8988T (cell line): ENCODE results near the gene PRG2.

Source experiments
- DNase-seq: peaks from one replicate; pipeline ENCODE4 v3.0.0; 2011

Gene PRG2, protein sequence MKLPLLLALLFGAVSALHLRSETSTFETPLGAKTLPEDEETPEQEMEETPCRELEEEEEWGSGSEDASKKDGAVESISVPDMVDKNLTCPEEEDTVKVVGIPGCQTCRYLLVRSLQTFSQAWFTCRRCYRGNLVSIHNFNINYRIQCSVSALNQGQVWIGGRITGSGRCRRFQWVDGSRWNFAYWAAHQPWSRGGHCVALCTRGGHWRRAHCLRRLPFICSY

GRCh38 chr11:57390535-57390934 lies at the start of gene PRG2:
PRG2 (minus strand) TSS chr11:57390650; CDS start chr11:57389944, 706 bp downstream.
- DNase-seq, result no peak

DNA sequence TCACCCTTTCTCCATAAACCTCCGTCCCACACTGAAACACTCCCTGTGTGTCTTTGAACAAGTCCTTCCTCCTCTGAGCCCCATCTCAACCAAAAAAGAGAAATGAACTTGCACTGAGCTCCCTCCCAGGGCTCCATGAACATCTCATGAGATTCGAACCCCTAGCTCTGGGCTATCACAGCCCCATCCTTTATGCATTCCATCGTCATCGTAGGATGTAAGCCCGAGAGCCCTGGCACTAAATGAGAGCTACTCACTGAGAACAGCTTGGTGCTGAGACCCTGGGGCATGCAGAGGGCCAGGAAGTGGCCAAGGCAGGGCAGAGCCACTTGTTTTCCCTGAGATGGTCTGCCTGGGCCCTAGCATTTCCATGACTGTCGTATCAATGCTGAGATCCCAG lies 49.3 kb upstream of the PRG2 start:
- DNase-seq, result no peak

GRCh38 chr11:57438345-57439285 lies 48.2 kb upstream of the PRG2 start:
- no peak for DNase-seq

DNA sequence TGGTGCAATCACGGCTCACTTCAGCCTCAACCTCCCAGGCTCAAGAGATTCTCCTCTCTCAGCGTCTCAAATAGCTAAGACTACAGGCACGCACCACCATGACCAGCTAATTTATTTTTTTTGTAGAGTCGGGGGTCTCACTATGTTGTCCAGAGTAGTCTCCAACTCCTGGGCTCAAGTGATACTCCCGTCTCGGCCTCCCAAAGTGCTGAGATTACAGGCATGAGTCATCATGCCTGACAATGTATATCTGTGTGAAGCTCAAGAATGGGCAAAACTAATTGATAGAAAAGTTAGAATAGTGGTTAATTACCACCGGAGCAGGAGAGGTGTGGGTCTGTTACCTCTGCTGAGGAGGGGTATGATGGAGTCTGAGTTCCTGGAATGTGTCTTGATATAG lies 45.6 kb upstream of the PRG2 start:
- DNase-seq, result no peak

DNA sequence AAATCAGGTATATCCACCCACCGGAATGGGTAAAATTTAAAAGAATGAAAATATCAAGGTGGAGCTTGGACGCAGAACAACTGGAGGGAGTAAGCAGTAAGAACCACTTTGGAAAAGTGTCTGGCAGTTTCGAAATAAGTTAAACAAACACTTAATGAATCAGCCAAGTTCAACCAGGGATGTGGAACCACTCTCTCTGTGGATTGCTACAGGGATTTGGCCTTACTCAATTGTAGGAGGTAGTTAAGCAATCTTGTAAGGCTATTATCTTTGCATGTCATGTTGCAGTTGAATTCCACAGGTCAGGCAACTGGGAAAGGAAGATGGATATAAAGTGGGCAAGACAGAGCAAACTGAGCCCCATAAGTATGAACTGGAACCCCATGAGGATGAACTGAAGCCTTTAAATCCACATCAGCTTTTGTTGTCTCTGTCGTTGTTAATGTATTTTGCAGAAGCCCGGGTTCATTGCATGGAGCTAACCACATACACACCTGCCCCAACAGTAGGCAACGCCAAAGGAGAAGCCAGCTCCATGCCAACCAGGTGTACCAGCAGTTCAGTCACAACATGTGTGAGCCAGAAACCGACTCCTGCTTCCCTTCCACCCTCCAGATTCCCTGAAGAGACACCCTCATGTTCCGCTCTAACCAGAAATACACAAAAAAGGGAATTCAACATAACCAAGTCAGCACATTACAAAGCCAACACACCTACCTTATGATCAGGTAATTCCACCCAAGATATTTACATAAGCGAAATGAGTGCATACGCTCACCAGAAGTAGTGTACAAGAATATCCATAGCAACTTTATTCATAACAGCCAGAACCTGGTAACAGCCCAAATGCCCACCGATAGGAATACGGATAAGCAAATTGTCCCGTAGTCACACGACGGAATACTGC lies 44.4 kb upstream of the PRG2 start:
- no peak for DNase-seq

GRCh38 chr11:57432714-57433163 lies 42.3 kb upstream of the PRG2 start:
- no peak for DNase-seq

DNA sequence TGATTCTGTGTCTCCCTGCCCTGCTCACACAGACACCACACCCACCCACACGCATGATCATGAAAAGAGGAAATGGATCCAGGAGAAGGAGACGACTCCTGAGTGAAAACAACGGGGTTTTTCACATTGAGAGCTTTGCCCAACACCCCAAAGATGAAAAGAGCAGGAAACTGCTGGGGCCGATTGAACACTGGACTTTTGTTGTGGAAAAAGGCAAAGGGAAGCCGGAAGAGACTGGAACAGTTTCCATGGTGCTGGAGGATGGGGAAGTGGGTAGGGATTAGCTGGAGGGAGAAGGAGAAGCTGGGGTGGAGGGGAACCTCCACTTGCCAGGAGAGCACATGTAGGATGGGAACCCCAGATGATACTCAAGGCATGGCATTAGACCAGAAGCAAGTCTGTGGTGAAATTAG lies 41.7 kb upstream of the PRG2 start:
- no peak for DNase-seq

DNA sequence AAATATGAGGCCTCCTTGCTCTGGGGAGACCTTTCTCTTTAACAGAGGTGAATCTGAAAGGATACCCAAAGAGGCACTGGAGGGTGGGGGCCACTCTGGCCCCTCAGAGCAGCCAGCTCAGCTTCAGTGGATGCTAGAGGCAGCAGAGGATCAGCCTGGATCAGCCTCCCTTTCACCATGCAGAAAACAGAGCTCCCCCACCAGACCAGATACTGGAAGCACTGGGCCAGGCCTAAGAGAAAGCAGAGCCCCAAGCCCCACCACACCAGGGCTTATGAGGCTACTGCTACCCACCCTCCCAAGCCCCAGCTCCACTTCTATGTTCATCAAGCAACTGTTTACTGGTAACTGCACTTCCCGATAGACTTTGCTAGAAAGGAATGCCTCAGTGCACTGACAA lies 40.5 kb upstream of the PRG2 start:
- DNase-seq, result no peak

- no peak for DNase-seq
Measured at GRCh38 chr11:57429946-57430345, 39.5 kb upstream of the PRG2 start.

DNA sequence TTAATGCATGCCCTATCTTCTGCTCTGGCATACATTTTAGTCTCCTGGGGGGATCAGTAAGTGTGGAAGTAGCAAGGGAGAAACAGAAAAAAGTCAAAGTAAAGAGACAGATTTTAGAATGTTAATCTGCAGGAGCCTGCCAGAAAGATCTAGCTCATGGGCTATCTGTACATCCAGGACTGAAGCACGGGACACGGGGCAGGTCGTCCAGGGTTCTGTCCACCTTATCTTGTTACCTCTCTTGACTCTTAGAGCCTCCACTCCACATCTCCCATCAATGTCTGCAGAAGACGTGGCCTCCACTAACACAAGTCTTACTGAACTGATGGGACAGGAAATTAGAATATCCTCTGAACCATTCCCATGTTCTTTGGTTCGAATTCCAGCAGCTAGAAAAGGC lies 38.2 kb upstream of the PRG2 start:
- no peak for DNase-seq

- DNase-seq, result no peak
Measured at GRCh38 chr11:57427727-57428082, 37.3 kb upstream of the PRG2 start.

DNA sequence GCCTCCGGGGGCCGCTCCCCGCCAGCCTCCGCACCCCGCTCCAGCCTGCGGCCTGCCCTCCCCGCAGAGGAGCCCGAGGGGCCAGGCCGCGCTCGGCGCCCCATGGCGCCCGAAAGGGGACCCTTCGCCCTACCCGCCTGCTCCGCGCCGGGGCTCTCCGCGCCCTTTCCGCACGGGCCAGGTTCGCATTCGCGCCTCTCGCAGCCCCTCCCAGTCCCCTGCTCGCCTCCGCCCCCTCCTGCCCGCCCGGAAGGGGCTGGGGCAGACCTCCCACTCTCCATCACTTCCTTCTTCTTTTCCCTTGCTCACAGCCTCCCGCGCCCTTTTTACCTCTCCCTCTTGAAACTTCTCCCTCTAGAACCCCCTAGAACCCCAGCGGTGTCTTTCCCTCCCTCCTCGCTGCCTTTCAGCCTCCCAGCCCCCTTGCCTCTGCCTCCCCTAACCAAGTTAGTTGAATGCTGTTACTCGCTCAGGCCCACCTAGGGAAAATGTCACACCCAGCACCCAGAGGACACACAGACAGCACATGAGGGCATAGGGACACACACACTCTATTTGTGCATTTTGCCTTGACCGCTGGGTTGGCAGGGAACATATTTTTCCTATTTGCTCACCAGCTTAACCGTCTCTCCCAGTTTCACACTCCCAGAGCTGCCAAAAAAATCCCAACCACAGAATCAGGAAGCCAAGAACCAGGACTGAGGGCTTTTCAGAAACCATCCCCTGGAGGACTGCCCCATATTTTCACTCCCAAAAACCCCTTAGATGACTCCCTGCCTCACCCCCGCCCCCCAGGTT lies 36.7 kb upstream of the PRG2 start, which contains the start of gene SLC43A3:
SLC43A3 (minus strand) TSS at position 193 of the 798 bp plus-strand sequence. CDS start 949 bp downstream, outside the sequence.
- DNase-seq, result no peak

DNA sequence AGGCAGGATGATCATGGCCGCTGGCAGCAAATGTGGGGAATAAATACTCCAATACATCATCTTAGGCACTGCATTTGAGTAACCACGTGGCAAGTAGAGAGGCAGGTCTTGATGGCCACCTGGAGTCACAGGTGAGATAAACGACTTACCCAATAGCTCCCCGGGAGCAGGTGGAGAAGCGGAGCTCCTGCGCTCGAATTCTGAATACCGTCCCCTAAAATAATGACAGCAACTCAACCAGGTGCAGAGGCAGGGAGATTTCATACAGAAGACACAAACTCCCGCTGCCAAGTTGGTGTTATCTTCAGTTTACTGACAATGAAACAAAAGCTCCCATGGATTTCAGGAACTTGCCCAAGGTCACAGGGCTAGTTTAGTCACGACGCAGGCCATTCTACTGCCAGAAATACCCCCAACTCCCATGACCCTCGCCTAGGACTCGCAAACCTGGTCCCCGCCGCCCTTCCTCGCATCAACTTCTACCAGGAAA lies 36.0 kb upstream of the PRG2 start:
- no peak for DNase-seq

DNA sequence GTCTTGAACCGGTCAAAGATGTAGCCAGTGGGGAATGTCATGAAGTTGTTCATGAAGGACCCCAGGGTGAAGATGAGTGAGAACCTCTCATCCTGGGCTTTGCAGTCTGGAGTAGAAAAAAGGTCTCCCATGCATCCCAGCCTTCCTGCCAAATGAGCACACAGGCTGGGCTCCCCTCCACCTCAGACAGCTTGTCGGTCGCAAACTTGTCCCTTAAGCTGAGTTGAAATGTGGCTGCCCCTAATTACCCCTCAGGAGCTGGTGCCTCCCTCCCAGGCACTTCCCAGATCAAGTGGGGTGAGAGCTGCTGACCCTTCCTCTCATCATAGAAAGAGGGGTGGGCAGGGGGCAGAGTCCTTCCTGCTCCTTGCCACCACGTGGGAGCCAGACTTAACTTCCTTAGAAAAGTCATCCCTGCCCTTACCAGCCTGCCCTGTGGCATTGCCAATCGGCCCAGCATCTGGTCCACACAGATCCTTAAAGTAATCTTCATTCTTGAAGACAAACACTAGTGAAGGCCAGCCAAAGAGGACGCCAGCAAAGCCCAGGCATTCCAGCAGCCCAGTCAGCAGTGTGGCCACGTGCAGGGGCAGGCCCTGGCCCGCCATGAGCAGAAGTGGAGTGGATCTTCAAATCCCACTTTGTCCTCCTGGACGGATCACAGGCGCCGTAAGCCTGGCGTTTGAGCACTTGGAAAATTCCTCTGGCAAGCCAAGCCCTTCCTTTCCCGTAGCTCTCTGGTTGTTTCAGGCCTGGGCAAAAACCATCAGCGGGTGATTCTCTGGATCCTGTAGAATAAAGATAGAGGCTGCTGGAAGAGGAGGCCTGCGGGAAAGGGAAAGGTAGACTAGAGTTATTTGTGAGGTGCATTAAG lies 35.4 kb upstream of the PRG2 start:
- no peak for DNase-seq

- peak; percentile 40 for DNase-seq
Measured at GRCh38 chr11:57424792-57425564, 34.5 kb upstream of the PRG2 start.

GRCh38 chr11:57424137-57424791 lies 33.8 kb upstream of the PRG2 start:
- no peak for DNase-seq

GRCh38 chr11:57422669-57423068 lies 32.2 kb upstream of the PRG2 start:
- DNase-seq, result no peak

DNA sequence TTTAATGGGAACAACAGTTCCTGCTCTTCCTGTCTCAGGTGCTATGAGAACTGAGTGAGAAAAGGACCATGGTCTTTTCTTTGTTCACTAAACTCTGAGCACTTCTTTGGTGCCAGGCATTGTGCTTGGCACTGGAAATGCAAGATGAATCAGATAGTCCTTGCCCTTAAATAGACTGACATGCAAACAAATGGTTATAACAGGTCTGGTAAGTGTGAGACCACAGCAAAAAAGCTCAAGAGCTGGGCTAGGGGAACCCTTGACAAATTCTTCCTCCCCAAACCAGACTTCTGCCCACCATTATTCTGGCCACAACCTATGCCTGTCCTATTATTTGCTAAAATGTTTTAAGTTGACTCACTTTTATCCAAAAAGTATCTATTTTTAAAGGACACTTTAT lies 31.4 kb upstream of the PRG2 start:
- no peak for DNase-seq

GRCh38 chr11:57421066-57421465 lies 30.6 kb upstream of the PRG2 start:
- no peak for DNase-seq

GRCh38 chr11:57419146-57419545 lies 28.7 kb upstream of the PRG2 start:
- DNase-seq, result no peak
